Measurements from ENCODE around the gene SFRP5.

DNA sequence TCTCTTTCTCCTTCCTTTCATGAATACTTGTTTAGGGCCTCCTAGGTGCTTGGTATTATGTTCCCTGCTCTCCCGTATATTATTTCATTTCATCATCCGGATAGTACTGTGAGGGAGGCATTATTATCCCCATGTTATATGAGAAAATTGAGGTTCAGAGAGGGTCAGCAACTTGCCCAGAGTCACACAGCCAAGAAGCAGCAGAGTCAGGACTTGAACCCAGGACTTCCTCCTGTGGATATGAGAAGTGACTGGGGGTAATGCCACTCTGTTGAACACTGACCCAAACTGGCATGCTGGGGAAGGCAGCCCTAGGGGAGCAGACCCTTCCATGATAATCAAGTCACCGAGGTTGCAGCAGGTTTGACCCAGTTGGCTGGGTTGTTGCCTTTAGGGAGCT is 8.2 kb upstream of the SFRP5 start:
- TF ChIP-seq YY1 (IDR thresholded peaks at IDR 0.05) (no peak), ZBTB33 (IDR thresholded peaks at IDR 0.05) (no peak), RXRA (IDR thresholded peaks at IDR 0.05) (no peak), SP1 (IDR thresholded peaks at IDR 0.05) (no peak)
- TF ChIP-seq, protein P1, sequence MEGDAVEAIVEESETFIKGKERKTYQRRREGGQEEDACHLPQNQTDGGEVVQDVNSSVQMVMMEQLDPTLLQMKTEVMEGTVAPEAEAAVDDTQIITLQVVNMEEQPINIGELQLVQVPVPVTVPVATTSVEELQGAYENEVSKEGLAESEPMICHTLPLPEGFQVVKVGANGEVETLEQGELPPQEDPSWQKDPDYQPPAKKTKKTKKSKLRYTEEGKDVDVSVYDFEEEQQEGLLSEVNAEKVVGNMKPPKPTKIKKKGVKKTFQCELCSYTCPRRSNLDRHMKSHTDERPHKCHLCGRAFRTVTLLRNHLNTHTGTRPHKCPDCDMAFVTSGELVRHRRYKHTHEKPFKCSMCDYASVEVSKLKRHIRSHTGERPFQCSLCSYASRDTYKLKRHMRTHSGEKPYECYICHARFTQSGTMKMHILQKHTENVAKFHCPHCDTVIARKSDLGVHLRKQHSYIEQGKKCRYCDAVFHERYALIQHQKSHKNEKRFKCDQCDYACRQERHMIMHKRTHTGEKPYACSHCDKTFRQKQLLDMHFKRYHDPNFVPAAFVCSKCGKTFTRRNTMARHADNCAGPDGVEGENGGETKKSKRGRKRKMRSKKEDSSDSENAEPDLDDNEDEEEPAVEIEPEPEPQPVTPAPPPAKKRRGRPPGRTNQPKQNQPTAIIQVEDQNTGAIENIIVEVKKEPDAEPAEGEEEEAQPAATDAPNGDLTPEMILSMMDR (IDR thresholded peaks at IDR 0.05; ENCODE audit: low read depth, low read length, missing input control) = no peak
- TF ChIP-seq, protein P2, sequence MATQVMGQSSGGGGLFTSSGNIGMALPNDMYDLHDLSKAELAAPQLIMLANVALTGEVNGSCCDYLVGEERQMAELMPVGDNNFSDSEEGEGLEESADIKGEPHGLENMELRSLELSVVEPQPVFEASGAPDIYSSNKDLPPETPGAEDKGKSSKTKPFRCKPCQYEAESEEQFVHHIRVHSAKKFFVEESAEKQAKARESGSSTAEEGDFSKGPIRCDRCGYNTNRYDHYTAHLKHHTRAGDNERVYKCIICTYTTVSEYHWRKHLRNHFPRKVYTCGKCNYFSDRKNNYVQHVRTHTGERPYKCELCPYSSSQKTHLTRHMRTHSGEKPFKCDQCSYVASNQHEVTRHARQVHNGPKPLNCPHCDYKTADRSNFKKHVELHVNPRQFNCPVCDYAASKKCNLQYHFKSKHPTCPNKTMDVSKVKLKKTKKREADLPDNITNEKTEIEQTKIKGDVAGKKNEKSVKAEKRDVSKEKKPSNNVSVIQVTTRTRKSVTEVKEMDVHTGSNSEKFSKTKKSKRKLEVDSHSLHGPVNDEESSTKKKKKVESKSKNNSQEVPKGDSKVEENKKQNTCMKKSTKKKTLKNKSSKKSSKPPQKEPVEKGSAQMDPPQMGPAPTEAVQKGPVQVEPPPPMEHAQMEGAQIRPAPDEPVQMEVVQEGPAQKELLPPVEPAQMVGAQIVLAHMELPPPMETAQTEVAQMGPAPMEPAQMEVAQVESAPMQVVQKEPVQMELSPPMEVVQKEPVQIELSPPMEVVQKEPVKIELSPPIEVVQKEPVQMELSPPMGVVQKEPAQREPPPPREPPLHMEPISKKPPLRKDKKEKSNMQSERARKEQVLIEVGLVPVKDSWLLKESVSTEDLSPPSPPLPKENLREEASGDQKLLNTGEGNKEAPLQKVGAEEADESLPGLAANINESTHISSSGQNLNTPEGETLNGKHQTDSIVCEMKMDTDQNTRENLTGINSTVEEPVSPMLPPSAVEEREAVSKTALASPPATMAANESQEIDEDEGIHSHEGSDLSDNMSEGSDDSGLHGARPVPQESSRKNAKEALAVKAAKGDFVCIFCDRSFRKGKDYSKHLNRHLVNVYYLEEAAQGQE (IDR thresholded peaks at IDR 0.05) = no peak
- TF ChIP-seq, protein P3, sequence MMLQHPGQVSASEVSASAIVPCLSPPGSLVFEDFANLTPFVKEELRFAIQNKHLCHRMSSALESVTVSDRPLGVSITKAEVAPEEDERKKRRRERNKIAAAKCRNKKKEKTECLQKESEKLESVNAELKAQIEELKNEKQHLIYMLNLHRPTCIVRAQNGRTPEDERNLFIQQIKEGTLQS (IDR thresholded peaks at IDR 0.05) = no peak
